ENCODE data around the gene BZW2.

The BZW2 gene

DNA sequence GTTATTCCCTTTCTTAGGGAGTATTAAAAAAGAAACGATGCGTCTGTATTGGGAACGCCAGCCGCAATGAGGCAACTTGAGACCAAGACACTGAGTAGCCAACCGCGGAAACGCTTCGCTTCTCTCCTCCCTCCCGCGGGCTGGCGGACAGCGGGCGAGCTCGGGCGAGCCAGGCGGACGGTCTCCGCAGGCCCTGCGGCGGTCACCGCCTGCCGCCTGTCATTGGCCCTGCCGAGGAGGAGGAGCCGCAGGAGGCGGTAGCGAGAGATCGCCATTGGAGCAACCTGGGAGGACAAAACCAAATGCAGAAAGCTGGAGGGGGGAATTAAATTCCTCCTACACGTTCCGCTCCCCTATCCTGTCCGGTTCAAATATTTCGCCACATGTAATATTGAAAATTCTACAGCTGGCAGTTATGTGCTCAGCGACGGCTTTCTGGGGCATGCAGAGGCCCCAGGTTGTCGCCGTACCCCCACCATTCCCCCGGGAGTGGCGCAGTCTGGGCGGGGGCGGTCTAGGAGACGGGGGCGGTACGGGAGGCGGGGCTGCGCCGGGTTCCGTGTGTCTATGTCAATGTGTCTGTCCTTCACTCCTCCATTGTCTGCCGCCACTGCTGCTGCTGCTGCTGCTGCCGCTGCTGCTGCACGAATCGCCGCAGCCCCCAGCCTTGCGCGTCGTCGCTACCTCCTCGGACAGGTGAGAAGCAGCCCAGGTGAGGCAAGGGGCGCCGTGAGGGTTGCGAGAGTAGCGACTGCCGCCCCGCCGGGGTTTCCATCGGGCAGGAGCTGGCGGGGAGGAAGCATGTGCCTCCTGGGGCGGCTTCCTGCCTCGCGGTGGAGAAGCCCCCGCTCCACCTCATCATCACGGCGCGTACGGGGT lies at the start of gene BZW2, which contains the start of gene ANKMY2:
Gene BZW2 (plus strand): TSS at position 589 of the 879 bp plus-strand sequence. CDS start 19,263 bp downstream, outside the sequence.
Gene ANKMY2 (minus strand): TSS at position 162 of the 879 bp plus-strand sequence. CDS start 181 bp downstream, outside the sequence.
- peak; percentile 91 for DNase-seq

DNA sequence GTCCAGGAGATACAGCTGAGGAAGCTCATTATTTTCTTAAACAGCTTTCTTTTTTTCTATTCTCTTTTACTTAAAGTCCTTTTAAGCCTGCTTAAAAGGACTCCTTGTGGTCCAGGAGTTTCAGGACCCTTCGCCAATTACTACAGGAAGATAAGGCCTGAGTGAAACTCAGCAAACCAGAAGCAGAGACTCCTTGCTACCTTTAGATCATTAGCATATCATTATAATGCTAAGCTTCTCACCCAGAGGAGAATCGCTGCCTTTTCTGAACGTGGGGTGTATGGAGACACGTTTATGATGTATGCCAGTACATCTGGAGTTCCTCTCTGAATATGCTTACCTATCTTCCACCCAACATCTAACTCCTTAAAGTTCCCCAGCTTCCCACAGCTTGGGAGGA lies 48.0 kb upstream of the BZW2 start:
- no peak for DNase-seq

- DNase-seq: no peak
Observed at GRCh38 chr7:16599860-16600259, 46.1 kb upstream of the BZW2 start.

- no peak for DNase-seq
Observed at GRCh38 chr7:16603633-16604032, 42.3 kb upstream of the BZW2 start.

DNA sequence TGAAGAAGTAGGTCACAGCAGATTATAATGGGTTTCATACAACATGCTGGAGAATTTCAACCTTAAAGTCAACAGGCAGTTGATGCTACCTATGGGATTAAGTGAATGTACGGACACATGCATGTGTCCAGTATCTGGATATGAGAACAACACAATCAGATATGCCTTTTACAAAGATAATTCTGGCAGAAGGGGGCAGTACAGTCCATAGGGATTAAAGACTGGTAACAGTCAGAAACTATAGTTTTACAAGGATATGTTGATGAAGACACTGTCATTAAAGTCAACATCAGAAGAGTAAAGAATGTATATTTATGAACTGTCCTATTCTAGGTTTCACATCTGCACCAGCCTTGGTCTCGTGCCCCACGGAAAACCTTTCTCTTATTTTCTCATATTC lies 41.9 kb upstream of the BZW2 start:
- DNase-seq: no peak

- no peak for DNase-seq
Observed at GRCh38 chr7:16606704-16607103, 39.3 kb upstream of the BZW2 start.

DNA sequence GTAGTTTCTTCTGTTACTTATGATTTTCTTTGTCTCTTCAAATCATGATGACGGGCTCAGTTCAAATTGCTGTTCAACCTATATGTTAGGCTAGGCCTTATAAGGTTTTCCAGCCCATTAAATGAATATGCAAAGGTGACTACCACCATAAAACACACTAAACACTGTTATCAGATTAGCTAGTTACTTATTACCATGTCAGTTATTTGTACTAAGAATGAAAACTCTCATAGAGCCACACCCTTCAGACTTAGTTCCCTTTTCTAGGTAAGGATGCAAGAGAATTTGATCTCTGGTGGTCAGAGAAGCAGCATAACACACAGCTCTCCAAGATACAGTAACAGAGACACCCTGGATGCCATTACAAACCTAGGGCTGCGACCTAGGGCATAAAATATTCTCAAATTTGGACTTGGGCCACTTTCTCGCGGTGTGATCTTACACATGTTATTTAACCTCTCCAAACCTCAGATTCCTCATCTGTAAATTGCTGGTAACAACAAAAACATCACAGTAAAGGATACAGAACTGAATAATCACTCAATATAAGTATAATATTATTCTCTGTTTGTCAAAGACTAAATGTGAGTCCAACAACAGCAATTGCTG lies 36.0 kb upstream of the BZW2 start:
- no peak for DNase-seq

GRCh38 chr7:16611711-16612110 lies 34.3 kb upstream of the BZW2 start:
- no peak for DNase-seq

GRCh38 chr7:16615228-16615627 lies 30.8 kb upstream of the BZW2 start:
- DNase-seq: no peak

DNA sequence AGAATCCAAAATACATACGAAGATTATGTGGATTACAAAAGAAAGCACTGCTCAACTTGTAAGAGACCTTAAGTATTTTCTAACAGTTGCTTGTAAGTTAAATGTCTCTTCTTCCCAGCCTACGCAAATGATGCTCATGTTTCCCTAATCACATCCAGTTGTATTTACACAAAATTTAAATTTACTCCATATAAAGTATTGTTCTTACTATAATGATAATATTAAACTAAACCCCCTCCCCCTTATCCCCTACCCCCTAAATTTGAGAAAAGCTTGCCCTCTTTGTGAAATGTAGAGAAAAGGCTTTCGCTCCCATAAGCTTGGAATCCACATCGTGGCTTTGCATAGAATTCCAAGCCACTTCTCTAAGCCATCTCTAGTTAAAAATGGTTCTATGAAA lies 29.9 kb upstream of the BZW2 start:
- no peak for DNase-seq

DNA sequence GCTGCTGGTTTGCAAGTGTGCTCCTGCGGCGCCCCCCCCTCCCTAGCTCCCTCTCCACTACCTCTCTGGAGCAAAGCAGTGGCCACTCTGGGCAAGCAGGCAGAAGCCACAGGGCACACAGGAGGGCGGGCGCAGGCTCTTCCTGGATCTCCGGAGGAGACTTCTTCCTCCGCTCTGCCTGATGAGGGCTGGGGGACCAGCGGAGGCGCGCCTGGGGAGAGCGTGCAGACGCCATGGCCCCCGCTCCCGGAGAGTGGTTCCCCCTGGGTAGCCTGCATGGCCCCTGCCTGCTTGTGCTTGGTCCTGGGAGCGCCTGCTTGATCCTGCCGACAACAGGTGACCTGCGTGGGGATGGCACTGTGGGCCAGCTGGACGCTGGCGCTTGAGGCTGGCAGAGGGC lies 29.4 kb upstream of the BZW2 start:
- no peak for DNase-seq

DNA sequence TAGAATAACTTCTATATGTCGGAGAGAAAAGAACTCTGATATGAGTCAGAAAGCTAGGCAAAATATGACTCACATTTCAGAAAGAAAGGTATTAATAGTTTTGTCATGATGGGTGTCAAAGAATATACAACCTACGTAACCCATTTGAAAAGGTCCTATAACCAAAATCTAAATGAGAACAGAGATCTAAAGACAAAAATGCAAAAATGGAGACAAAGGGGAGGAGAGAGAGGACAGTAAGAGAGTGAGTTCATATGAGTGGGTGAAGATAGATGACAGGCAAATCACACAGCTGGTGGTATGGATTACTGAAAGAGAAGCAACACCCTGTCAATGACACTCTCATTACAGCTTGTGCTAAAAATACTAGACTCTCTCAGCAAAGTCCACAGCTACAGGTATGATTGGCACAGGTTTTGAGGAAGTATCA lies 26.0 kb upstream of the BZW2 start:
- DNase-seq: no peak

DNA sequence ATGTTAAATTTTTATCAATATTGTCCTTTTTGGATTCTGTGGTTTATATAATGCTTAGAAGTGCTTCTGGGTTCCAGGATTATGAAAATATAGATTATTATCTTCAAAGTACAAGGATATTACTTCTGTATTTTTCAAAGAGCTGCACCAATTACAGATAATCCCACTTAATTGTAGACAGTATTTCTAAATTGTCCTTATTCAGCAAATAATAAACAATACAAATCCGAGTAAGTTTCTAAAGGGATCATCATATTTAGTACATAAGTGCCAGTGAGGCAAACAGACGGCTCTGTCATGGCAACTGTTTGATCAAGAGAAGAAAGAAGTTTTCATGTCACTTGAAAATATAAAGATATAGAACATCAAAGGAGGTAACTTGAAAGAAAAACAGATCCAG lies 19.6 kb upstream of the BZW2 start:
- no peak for DNase-seq

DNA sequence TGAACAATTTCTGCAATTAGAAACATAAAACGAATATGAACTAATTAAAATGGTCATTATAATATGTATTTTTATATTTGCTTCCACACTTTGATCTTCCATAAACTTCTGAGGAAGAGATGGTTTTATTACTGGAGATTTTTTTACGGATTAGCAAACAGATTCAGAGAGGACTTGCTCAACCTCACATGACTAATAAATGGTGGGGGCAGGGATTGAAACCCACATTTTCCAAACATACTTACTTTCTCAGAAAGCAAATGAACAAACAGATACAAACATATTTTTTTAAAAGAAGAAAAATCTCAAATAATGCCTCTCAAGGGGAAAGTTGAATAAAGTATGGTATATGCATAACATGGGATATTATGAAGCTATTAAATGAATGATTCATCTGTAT lies 18.7 kb upstream of the BZW2 start:
- no peak for DNase-seq

- DNase-seq: no peak
Observed at GRCh38 chr7:16630654-16631053, 15.3 kb upstream of the BZW2 start.

DNA sequence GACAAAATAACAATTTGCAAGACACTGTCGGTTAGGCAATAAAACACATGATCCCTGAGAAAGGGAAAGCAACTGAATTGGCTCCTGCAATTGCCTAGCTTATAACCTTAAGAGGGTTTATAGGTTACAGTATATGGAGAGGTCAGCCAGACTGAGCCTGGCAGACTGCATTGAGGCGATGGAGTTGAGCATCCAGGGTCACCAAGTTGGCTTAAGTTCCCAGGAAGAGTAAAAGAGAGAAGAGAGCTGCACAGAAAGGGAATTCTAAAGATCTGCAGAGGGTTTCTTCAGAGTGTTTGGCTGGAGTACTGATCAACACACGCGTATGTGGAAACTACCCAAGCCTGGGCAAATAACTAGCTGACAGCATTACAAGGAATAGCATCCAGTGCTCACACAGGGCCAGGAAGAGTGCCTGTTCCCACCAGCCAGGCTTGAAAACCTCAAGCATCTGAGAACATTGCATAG lies 11.7 kb upstream of the BZW2 start:
- no peak for DNase-seq

DNA sequence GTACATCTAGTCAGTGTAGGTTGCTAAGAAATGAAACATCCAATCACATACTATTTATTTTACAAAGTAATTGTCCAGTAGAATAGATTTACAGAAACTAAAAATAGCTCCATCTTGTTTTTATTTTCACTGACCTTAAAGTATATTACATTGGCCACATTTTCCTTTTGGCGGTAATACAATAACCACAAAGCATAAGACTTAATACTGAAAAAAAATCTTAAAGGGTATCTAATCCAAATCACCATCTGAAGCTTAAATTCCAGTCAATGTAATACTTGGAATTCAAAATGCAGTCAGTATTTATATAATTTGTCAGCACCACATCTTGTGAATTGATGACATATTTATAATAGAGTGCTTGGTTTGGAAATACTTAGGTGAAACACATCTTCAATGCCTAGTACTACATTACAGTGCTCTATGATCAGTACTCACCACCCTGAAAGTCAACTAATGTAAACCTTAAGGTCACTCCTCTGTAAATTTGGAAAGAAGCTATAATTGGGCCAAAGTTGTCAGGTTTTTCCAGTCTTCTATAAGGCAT lies 9.4 kb upstream of the BZW2 start:
- DNase-seq: no peak

DNA sequence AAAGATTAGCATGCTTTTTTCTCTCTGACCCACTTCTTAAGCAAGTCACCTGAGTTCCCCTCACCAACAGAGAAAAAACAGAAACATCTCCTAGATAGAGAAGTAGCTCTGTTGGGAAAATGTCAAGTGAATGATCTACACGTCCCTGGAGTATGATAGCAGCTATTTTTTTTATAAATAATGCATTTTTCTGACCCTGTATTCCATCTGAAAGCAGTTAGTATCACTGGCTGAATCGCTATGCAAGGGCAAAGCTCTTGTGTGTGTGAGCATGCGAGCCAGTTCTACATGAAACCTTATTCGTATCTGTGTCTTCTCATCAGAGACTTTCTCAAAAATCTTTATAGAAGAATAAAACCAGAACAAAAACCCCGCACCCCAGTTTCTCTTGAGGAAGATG lies 8.6 kb upstream of the BZW2 start:
- no peak for DNase-seq

DNA sequence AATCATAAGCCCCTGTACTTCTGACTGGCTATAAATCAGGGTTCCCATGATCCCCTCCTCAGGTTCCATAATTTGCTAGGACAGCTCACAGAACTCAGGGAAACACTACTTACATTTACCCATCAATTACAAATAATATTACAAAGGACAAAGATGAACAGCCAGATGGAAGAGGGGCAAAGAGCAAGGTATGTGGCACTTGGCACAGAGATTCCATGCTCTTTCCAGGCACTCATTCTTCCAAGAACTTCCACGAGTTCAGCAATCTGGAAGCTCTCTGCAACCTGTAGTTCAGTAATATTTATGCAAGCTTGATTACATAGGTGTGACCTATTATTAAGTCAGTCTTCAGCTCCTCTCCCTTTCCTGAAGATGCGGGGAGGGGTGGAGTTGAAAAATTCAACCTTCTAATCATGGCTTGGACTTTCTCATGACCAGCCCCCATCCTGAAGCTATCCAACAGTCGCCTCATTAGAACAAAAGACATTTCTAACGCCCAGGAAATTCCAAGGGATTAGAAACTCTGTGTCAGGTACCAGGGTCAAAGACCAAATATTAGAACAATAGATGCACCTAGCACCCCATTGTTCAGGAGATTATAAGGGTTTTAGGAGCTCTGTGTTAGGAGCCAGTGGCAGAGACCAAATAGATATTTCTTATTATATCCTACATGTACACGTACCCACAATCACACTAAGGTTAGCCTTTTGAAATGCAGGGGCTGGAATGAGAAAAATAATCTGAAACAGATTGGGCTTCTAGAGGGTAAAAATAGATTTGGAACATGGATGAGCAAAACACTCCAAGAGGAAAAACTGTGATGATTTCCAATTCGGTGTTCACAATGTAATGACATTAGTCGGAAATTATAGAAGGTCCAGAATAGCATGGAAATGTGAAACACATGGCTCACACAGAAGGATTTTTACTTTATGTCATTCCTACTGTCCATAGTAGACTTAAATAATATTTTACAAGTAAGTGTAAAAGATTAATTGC lies 7.4 kb upstream of the BZW2 start:
- no peak for DNase-seq

DNA sequence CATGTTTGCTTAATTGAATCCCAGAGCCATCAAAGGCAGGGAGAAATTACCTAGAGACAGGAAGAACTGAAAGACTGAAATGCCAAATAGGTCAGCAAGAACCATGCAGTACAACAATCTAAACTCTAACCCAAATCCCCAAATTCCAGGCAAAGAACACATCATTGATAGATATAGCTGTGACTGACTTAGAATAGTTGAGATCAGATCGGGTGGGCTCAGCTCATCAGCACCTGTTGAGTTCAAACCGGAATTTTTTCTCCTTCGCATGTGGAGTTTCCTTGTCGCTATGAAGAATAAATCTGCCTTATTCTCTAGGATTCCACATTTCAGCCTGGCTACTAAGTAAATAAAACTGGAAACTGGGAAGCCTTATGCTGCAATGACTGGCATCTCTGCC lies 1.8 kb upstream of the BZW2 start:
- no peak for DNase-seq

DNA sequence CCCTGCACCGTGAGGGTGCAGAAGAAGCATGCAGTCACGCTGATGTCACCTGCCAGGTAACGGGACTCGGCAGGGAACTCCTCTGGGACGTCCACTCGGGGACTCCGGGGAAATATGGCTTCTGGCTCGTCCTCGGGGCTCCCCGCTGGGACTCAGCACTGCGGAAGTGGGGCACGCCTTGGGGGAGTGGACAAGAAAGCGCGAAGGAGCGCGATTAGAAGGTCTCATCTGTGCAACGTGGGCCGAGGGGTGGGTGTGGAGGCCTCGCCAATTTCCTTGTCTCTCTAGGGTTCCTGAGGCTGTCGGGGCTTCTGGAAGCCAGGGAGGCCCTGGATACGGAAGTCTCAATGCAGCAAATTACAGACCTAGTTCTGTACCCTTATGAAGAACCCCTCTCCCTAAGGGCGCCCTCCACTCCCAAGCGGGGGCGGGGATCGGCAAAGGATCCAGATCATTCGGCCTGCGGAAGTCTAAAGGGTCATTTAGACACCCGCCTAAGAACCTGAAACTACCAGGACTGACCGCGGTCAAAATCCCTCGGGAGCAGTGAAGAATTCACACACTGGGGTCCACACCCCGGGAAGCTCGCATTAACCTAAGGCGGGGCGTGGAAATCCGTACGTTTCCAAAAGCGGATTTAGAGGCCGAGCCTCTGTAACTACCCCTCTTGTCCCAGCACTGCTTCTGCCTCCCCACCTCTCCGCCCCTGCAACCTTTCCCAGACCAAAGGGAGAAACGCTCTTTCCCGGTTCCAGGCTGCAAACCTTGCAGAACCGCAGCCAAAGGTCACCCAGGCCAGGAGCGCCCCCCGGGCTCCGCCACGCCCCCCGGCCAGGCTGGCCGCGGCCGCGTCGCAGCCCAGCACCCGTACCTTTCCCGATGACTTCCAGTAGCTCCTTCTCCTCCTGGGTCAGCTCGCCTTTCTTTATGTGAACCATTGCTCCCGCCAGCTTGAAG lies 1.1 kb upstream of the BZW2 start:
- DNase-seq: peak; percentile 79
